GM19438 (cell line): Measurements from ENCODE around the gene NCOA5.

Source experiments
- ATAC-seq: cut with Tn5 transposase; IDR thresholded peaks from one replicate; pipeline ENCODE4 v1.9.1; 2021; ENCODE audit warnings: low read depth; ENCODE audit not compliant: unreplicated experiment

Gene NCOA5

GRCh38 chr20:46065691-46066090 is 24.1 kb downstream of the NCOA5 start:
- ATAC-seq = no peak

GRCh38 chr20:46065006-46065405 is 24.8 kb downstream of the NCOA5 start:
- ATAC-seq = no peak

GRCh38 chr20:46063652-46064054 is 26.1 kb downstream of the NCOA5 start:
- ATAC-seq = no peak

GRCh38 chr20:46063151-46063550 is 26.6 kb downstream of the NCOA5 start:
- no peak for ATAC-seq

- no peak for ATAC-seq
These were observed 27.1 kb downstream of the NCOA5 start for GRCh38 chr20:46062621-46063020.

GRCh38 chr20:46062151-46062550 is 27.6 kb downstream of the NCOA5 start:
- no peak for ATAC-seq

GRCh38 chr20:46060975-46061374 is 28.8 kb downstream of the NCOA5 start:
- ATAC-seq = no peak

- no peak for ATAC-seq
These were observed 29.4 kb downstream of the NCOA5 start for GRCh38 chr20:46060301-46060881.

GRCh38 chr20:46058599-46059281 is 31.0 kb downstream of the NCOA5 start:
- ATAC-seq = no peak

- ATAC-seq = no peak
These were observed 31.7 kb downstream of the NCOA5 start for GRCh38 chr20:46057856-46058598.

- no peak for ATAC-seq
These were observed 32.5 kb downstream of the NCOA5 start for GRCh38 chr20:46056970-46057855.

GRCh38 chr20:46056027-46056833 is 33.5 kb downstream of the NCOA5 start:
- ATAC-seq = no peak

- ATAC-seq = no peak
These were observed 34.5 kb downstream of the NCOA5 start for GRCh38 chr20:46055269-46055668.

GRCh38 chr20:46054606-46055005 is 35.2 kb downstream of the NCOA5 start:
- no peak for ATAC-seq

GRCh38 chr20:46053416-46053815 is 36.3 kb downstream of the NCOA5 start:
- ATAC-seq = no peak

- ATAC-seq = no peak
These were observed 38.0 kb downstream of the NCOA5 start for GRCh38 chr20:46051556-46052308.

- ATAC-seq = no peak
These were observed 38.9 kb downstream of the NCOA5 start for GRCh38 chr20:46050885-46051284.

- no peak for ATAC-seq
These were observed 39.3 kb downstream of the NCOA5 start for GRCh38 chr20:46050444-46050843.

- no peak for ATAC-seq
These were observed 39.9 kb downstream of the NCOA5 start for GRCh38 chr20:46049815-46050214.
